Kidney capillary endothelial cell (primary cell): Measurements from ENCODE around the gene GRK5.
A peak's percentile ranks its signal among the peaks of the same experiment; 100 is the strongest.

Experiments used
- DNase-seq: peaks from one replicate; pipeline ENCODE4 v3.0.0-alpha.2; 2018; ENCODE audit warnings: low spot score

Gene GRK5

GRCh38 chr10:119406137-119406536, 198.8 kb downstream of the GRK5 start:
- no peak for DNase-seq

GRCh38 chr10:119406601-119407253, 199.4 kb downstream of the GRK5 start:
- no peak for DNase-seq

GRCh38 chr10:119407254-119407777, 199.9 kb downstream of the GRK5 start:
- no peak for DNase-seq

- DNase-seq: no peak
Observed at GRCh38 chr10:119408072-119408471, 200.7 kb downstream of the GRK5 start.

GRCh38 chr10:119408969-119409371, 201.6 kb downstream of the GRK5 start:
- no peak for DNase-seq

- peak; percentile 34 for DNase-seq
Observed at GRCh38 chr10:119409385-119409784, 202.0 kb downstream of the GRK5 start.

- peak; percentile 50 for DNase-seq
Observed at GRCh38 chr10:119409906-119410305, 202.5 kb downstream of the GRK5 start.

GRCh38 chr10:119410361-119411116, 203.2 kb downstream of the GRK5 start:
- no peak for DNase-seq

- no peak for DNase-seq
Observed at GRCh38 chr10:119412244-119413092, 205.1 kb downstream of the GRK5 start.

GRCh38 chr10:119413093-119413453, 205.7 kb downstream of the GRK5 start:
- no peak for DNase-seq

GRCh38 chr10:119413471-119414080, 206.2 kb downstream of the GRK5 start:
- no peak for DNase-seq

- DNase-seq: no peak
Observed at GRCh38 chr10:119414081-119414611, 206.8 kb downstream of the GRK5 start.

- DNase-seq: no peak
Observed at GRCh38 chr10:119415121-119415520, 207.8 kb downstream of the GRK5 start.

- no peak for DNase-seq
Observed at GRCh38 chr10:119415536-119416503, 208.4 kb downstream of the GRK5 start.

GRCh38 chr10:119416855-119417254, 209.5 kb downstream of the GRK5 start:
- no peak for DNase-seq

- DNase-seq: no peak
Observed at GRCh38 chr10:119417852-119418251, 210.5 kb downstream of the GRK5 start.

- DNase-seq: no peak
Observed at GRCh38 chr10:119418362-119418761, 211.0 kb downstream of the GRK5 start.

- DNase-seq: no peak
Observed at GRCh38 chr10:119419931-119420330, 212.6 kb downstream of the GRK5 start.

GRCh38 chr10:119420950-119421875, 213.8 kb downstream of the GRK5 start:
- DNase-seq: no peak
